OCI-LY3 (cell line): Measurements from ENCODE around the gene GRAMD4.

Experiments
- H2AFZ ChIP-seq: fragments of 200-600, 300-600 bp; shearing (Covaris generic); 2 replicates; pipeline ENCODE4 v1.6.0; 2014; ENCODE audit warnings: antibody characterized with exemption, low read depth, low read length
- H3K27ac ChIP-seq: fragments of 200-600, 300-600 bp; sonication (generic); 2 replicates; pipeline ENCODE4 v1.5.1; 2014; ENCODE audit warnings: mild to moderate bottlenecking, low read length, moderate library complexity, mixed read lengths
- H3K27me3 ChIP-seq: fragments of 200-600, 300-600 bp; sonication (generic); 2 replicates; pipeline ENCODE4 v1.6.1; 2014; ENCODE audit warnings: low read depth, low read length, mixed read lengths
- H3K36me3 ChIP-seq: fragments of 200-600, 300-600 bp; sonication (generic); replicated peaks from 2 replicates; pipeline ENCODE3; 2014; ENCODE audit warnings: low read depth, low read length, mixed read lengths
- H3K4me1 ChIP-seq: fragments of 300-600, 200-600 bp; sonication (generic); 2 replicates; pipeline ENCODE4 v1.6.1; 2014; ENCODE audit warnings: low read length, mixed read lengths
- H3K4me2 ChIP-seq: fragments of 200-600, 300-600 bp; sonication (generic); 2 replicates; pipeline ENCODE4 v1.6.1; 2014; ENCODE audit warnings: low read length, mixed read lengths
- H3K4me3 ChIP-seq: fragments of 300-600, 200-600 bp; sonication (generic); 2 replicates; pipeline ENCODE4 v1.5.1; 2014; ENCODE audit warnings: antibody characterized with exemption, mild to moderate bottlenecking, low read length, moderate library complexity
- H3K79me2 ChIP-seq: fragments of 300-600, 200-600 bp; shearing (Covaris generic); 2 replicates; pipeline ENCODE4 v1.6.1; 2014; ENCODE audit warnings: mild to moderate bottlenecking, low read length, mixed read lengths
- H3K9ac ChIP-seq: fragments of 300-600, 200-600 bp; shearing (Covaris generic); 2 replicates; pipeline ENCODE4 v1.6.0; 2014; ENCODE audit warnings: mild to moderate bottlenecking, low read length, moderate library complexity
- H3K9me3 ChIP-seq: fragments of 200-600, 300-600 bp; shearing (Covaris generic); 2 replicates; pipeline ENCODE4 v1.6.1; 2014; ENCODE audit warnings: low read length, mixed read lengths; ENCODE audit not compliant: insufficient read depth
- H4K20me1 ChIP-seq: fragments of 200-600, 300-600 bp; sonication (generic); 2 replicates; pipeline ENCODE4 v1.6.1; 2016; ENCODE audit warnings: low read length, mixed read lengths; ENCODE audit not compliant: insufficient read depth
- CTCF ChIP-seq: fragments of 200-600, 300-600 bp; sonication (generic); IDR thresholded peaks from 2 replicates; pipeline ENCODE4 v1.5.1; 2014; ENCODE audit warnings: antibody characterized with exemption, low read length, low read depth
- EZH2phosphoT487 ChIP-seq: fragments of 200-600 bp; shearing (Covaris generic); IDR thresholded peaks from 2 replicates; pipeline ENCODE4 v1.6.1; 2018; ENCODE audit warnings: antibody characterized with exemption, mixed run types, low read depth

GRAMD4 gene

GRCh38 chr22:46657655-46657953 is 37.4 kb downstream of the GRAMD4 start:
- no peak overlapping the region for H3K4me2 ChIP-seq
- no peaks in the 10 kb centered on the region for H3K9me3 ChIP-seq
- no peak overlapping the region for H2AFZ ChIP-seq
- TF ChIP-seq EZH2phosphoT487 (no peak), CTCF (no peak)
- peaks cover 11% of the 10 kb centered on the region for H3K4me1 ChIP-seq
- H3K27me3 ChIP-seq = no peaks in the 10 kb centered on the region
- H3K27ac ChIP-seq = no peak overlapping the region
- no peak overlapping the region for H3K4me3 ChIP-seq
- no peak overlapping the region for H3K9ac ChIP-seq
- peaks cover 70% of the 10 kb centered on the region for H4K20me1 ChIP-seq
- peaks cover 11% of the 10 kb centered on the region for H3K36me3 ChIP-seq
- 0 out of 2 replicates have a peak, but pooled peaks cover 4% of the 10 kb centered on the region for H3K79me2 ChIP-seq

- H4K20me1 ChIP-seq = peaks cover 64% of the 10 kb centered on the region
Observed at GRCh38 chr22:46657996-46658947, 38.1 kb downstream of the GRAMD4 start.

GRCh38 chr22:46659059-46659790 is 39.0 kb downstream of the GRAMD4 start:
- H3K36me3 ChIP-seq = peaks cover 8% of the 10 kb centered on the region
- H2AFZ ChIP-seq = no peak overlapping the region
- H3K27me3 ChIP-seq = no peaks in the 10 kb centered on the region
- H3K4me3 ChIP-seq = no peak overlapping the region
- no peaks in the 10 kb centered on the region for H3K4me1 ChIP-seq
- H3K4me2 ChIP-seq = no peak overlapping the region
- H3K9me3 ChIP-seq = no peaks in the 10 kb centered on the region
- TF ChIP-seq EZH2phosphoT487 = no peak
- H3K27ac ChIP-seq = no peak overlapping the region
- H4K20me1 ChIP-seq = peaks cover 57% of the 10 kb centered on the region
- H3K79me2 ChIP-seq = 0 out of 2 replicates have a peak, but pooled peaks cover 4% of the 10 kb centered on the region
- H3K9ac ChIP-seq = no peak overlapping the region

More at GRCh38 chr22:46657996-46658947, 38.1 kb downstream of the GRAMD4 start:
- Histone ChIP-seq H2AFZ (no peak overlapping the region), H3K9ac (no peak overlapping the region), H3K27me3 (no peaks in the 10 kb centered on the region), H3K4me2 (no peak overlapping the region), H3K4me3 (no peak overlapping the region), H3K79me2 (0 out of 2 replicates have a peak, but pooled peaks cover 4% of the 10 kb centered on the region), H3K36me3 (peaks cover 10% of the 10 kb centered on the region), H3K27ac (no peak overlapping the region), H3K4me1 (peaks cover 6% of the 10 kb centered on the region), H3K9me3 (no peaks in the 10 kb centered on the region)
- TF ChIP-seq CTCF = no peak
- TF ChIP-seq EZH2phosphoT487 = no peak

- no peak overlapping the region for H2AFZ ChIP-seq
- peaks cover 56% of the 10 kb centered on the region for H4K20me1 ChIP-seq
- 0 out of 2 replicates have a peak, but pooled peaks cover under 1% of the 10 kb centered on the region for H3K79me2 ChIP-seq
- no peaks in the 10 kb centered on the region for H3K9me3 ChIP-seq
- H3K27me3 ChIP-seq = no peaks in the 10 kb centered on the region
- no peak overlapping the region for H3K9ac ChIP-seq
- H3K27ac ChIP-seq = no peak overlapping the region
- peaks cover 8% of the 10 kb centered on the region for H3K36me3 ChIP-seq
- TF ChIP-seq CTCF = no peak
- TF ChIP-seq EZH2phosphoT487 = no peak
- H3K4me3 ChIP-seq = no peak overlapping the region
- H3K4me1 ChIP-seq = no peaks in the 10 kb centered on the region
- no peak overlapping the region for H3K4me2 ChIP-seq
Observed at GRCh38 chr22:46659791-46660186, 39.6 kb downstream of the GRAMD4 start.
